Mesodermal cell (in vitro differentiated cells): ENCODE measurements around the gene PTGIS.

Source experiments
- H3K27ac ChIP-seq: 2 replicates; pipeline ENCODE4 v1.7.0; 2013; ENCODE audit warnings: mild to moderate bottlenecking, low read depth, low read length, moderate library complexity; ENCODE audit not compliant: severe bottlenecking
- H3K36me3 ChIP-seq: 2 replicates; pipeline ENCODE4 v1.7.1; 2013; ENCODE audit warnings: mild to moderate bottlenecking, low read length, moderate library complexity; ENCODE audit not compliant: control insufficient read depth, insufficient read depth
- H3K4me1 ChIP-seq: one replicate; pipeline ENCODE4 v1.7.1; 2013; ENCODE audit warnings: mild to moderate bottlenecking, low read length; ENCODE audit not compliant: insufficient read depth, control insufficient read depth, poor library complexity, severe bottlenecking
- H3K4me3 ChIP-seq: 2 replicates; pipeline ENCODE4 v1.7.0; 2013; ENCODE audit warnings: low read length, control low read depth, mild to moderate bottlenecking; ENCODE audit not compliant: insufficient read depth, poor library complexity, severe bottlenecking; ENCODE audit errors: extremely low read depth
- H3K9me3 ChIP-seq: 2 replicates; pipeline ENCODE4 v1.7.1; 2013; ENCODE audit warnings: mild to moderate bottlenecking, low read length, moderate library complexity; ENCODE audit not compliant: control insufficient read depth
- WGBS, 2 experiments: methylation state at CpG; one replicate each; pipeline ENCODE4 v1.1.5; 2013; ENCODE audit warnings: missing lambda C conversion rate in 2 of 2; ENCODE audit not compliant: insufficient coverage in 2 of 2; 5-methylcytosine and 5-hydroxymethylcytosine counted together

The PTGIS gene

GRCh38 chr20:49556621-49557020 lies 11.3 kb downstream of the PTGIS start:
- no peaks in the 10 kb centered on the region for H3K4me1 ChIP-seq

GRCh38 chr20:49549801-49550551 lies 18.0 kb downstream of the PTGIS start:
- Histone ChIP-seq H3K9me3 (peaks cover 4% of the 10 kb centered on the region), H3K4me3 (no peak overlapping the region), H3K36me3 (no peaks in the 10 kb centered on the region), H3K27ac (no peak overlapping the region), H3K4me1 (no peaks in the 10 kb centered on the region)
- WGBS, 2 experiments = 84 to 90% methylated on average over 5 to 8 of the region's 8 CpGs

More at GRCh38 chr20:49556621-49557020, 11.3 kb downstream of the PTGIS start:
- H3K27ac ChIP-seq = no peak overlapping the region
- H3K4me3 ChIP-seq = no peak overlapping the region
- H3K36me3 ChIP-seq = no peaks in the 10 kb centered on the region
- no peaks in the 10 kb centered on the region for H3K9me3 ChIP-seq

- H3K9me3 ChIP-seq = peaks cover 4% of the 10 kb centered on the region
- H3K4me3 ChIP-seq = no peak overlapping the region
- no peaks in the 10 kb centered on the region for H3K36me3 ChIP-seq
- WGBS, 2 experiments = 89 to 100% methylated on average over 1 of the region's 1 CpG
- no peak overlapping the region for H3K27ac ChIP-seq
- H3K4me1 ChIP-seq = no peaks in the 10 kb centered on the region
Measured at GRCh38 chr20:49548371-49548947, 19.5 kb downstream of the PTGIS start.

- 92 to 93% methylated on average over 2 of the region's 2 CpGs for WGBS, 2 experiments
- Histone ChIP-seq H3K4me3 (no peak overlapping the region), H3K4me1 (no peaks in the 10 kb centered on the region), H3K9me3 (peaks cover 4% of the 10 kb centered on the region), H3K36me3 (no peaks in the 10 kb centered on the region), H3K27ac (no peak overlapping the region)
Measured at GRCh38 chr20:49545572-49545971, 22.4 kb downstream of the PTGIS start.

- WGBS, 2 experiments = 97 to 100% methylated on average over 1 to 3 of the region's 5 CpGs
Measured at GRCh38 chr20:49544535-49544934, 23.4 kb downstream of the PTGIS start.

GRCh38 chr20:49543858-49544437 lies 24.0 kb downstream of the PTGIS start:
- 89 to 93% methylated on average over 2 to 10 of the region's 10 CpGs for whole genome bisulfite sequencing, 2 experiments
- H3K4me3 ChIP-seq = no peak overlapping the region
- peaks cover 11% of the 10 kb centered on the region for H3K9me3 ChIP-seq
- H3K27ac ChIP-seq = no peak overlapping the region
- peaks cover 8% of the 10 kb centered on the region for H3K36me3 ChIP-seq
- H3K4me1 ChIP-seq = no peaks in the 10 kb centered on the region

More at GRCh38 chr20:49544535-49544934, 23.4 kb downstream of the PTGIS start:
- Histone ChIP-seq H3K36me3 (peaks cover 2% of the 10 kb centered on the region), H3K9me3 (peaks cover 6% of the 10 kb centered on the region), H3K4me3 (no peak overlapping the region), H3K4me1 (no peaks in the 10 kb centered on the region), H3K27ac (no peak overlapping the region)

GRCh38 chr20:49543071-49543857 lies 24.7 kb downstream of the PTGIS start:
- H3K36me3 ChIP-seq = peaks cover 9% of the 10 kb centered on the region
- no peak overlapping the region for H3K27ac ChIP-seq
- 87 to 88% methylated on average over 11 to 13 of the region's 13 CpGs for WGBS, 2 experiments
- no peak overlapping the region for H3K4me3 ChIP-seq
- H3K9me3 ChIP-seq = peaks cover 11% of the 10 kb centered on the region
- no peaks in the 10 kb centered on the region for H3K4me1 ChIP-seq

- Histone ChIP-seq H3K9me3 (peaks cover 11% of the 10 kb centered on the region), H3K4me1 (no peaks in the 10 kb centered on the region), H3K27ac (no peak overlapping the region), H3K36me3 (peaks cover 9% of the 10 kb centered on the region), H3K4me3 (no peak overlapping the region)
- WGBS, 2 experiments = 78 to 100% methylated on average over 1 of the region's 4 CpGs
Measured at GRCh38 chr20:49542514-49542991, 25.4 kb downstream of the PTGIS start.

- peaks cover 9% of the 10 kb centered on the region for H3K36me3 ChIP-seq
Measured at GRCh38 chr20:49541733-49542513, 26.0 kb downstream of the PTGIS start.

More at GRCh38 chr20:49541733-49542513, 26.0 kb downstream of the PTGIS start:
- Histone ChIP-seq H3K4me3 (no peak overlapping the region), H3K4me1 (no peaks in the 10 kb centered on the region), H3K27ac (no peak overlapping the region), H3K9me3 (peaks cover 11% of the 10 kb centered on the region)
- WGBS, 2 experiments = 46 to 57% methylated on average over 11 to 17 of the region's 18 CpGs
